H1 (cell line): ENCODE results near the gene DMAC2. TPM values are rescaled to one million over a fixed set of nuclear protein-coding genes. Genes with fewer than 3 reads are reported as not detected.

Source experiments
- GABPA ChIP-seq: IDR thresholded peaks from 2 replicates; pipeline ENCODE4 v1.6.1; 2011; ENCODE audit warnings: mild to moderate bottlenecking, low read length, moderate library complexity, borderline replicate concordance; ENCODE audit not compliant: insufficient read depth
- RNF2 ChIP-seq: fragments of 200-900, 300-1000 bp; sonication (generic); IDR thresholded peaks from 2 replicates; pipeline ENCODE4 v1.7.1; 2016; ENCODE audit warnings: borderline replicate concordance, low read depth, mild to moderate bottlenecking, antibody characterized with exemption, low read length; ENCODE audit not compliant: poor library complexity, severe bottlenecking; ENCODE audit errors: missing control alignments
- TBP ChIP-seq: IDR thresholded peaks from 2 replicates; pipeline ENCODE4 v1.6.1; 2011; ENCODE audit warnings: low read depth, low read length, improper control_type of control experiment
- polyA plus RNA-seq, 7 experiments: library from polyadenylated mRNA; depleted of rRNA in 3 of 7; stranded (reverse) in 5 of 7; unstranded in 2 of 7; fragments of >200 nt in 5 of 7; fragments of 200-250 nt in 2 of 7; gene quantifications; 1 replicate in 5 of 7; 2 replicates in 1 of 7; 4 replicates in 1 of 7; pipeline versions ENCODE4 v1.2.1 to v1.2.3, GENCODE V29; 2011 to 2013; ENCODE audit warnings: missing spikeins in 2 of 7, mixed read lengths in 2 of 7
- total RNA-seq: library from RNA; stranded (reverse); fragmentation: NEBNext Ultra II Directional; extraction: Animal tissue kit (Norgen Biotek cat#: 25700); gene quantifications from 2 replicates; pipeline ENCODE4 v1.2.1, GENCODE V29; 2021

Gene DMAC2
- total and polyA plus RNA-seq, 2 of the 8 experiments (the other 6 are each of a cell fraction or from before 2014, with no cell fraction given): 86.8 to 170 TPM

- TF ChIP-seq GABPA (no peak), RNF2 (no peak), TBP (no peak)
- TF ChIP-seq, all 59 proteins: peak for 0
Measured at GRCh38 chr19:41424335-41425173, 15.2 kb downstream of the DMAC2 start (continued).
